ENCODE results near the gene CD40. TPM values are rescaled to one million over a fixed set of nuclear protein-coding genes. Genes with fewer than 3 reads are reported as not detected.

CD40 gene
- total RNA-seq, 1 donor from 2014 or later: 3.3 TPM

GRCh38 chr20:46148313-46149208, 30.4 kb downstream of the CD40 start:
- no peak for DNase-seq

- DNase-seq: no peak
Measured at GRCh38 chr20:46150943-46151342, 32.8 kb downstream of the CD40 start.

GRCh38 chr20:46151936-46152335, 33.8 kb downstream of the CD40 start:
- DNase-seq: no peak

GRCh38 chr20:46152824-46153586, 34.9 kb downstream of the CD40 start:
- DNase-seq: no peak

DNA sequence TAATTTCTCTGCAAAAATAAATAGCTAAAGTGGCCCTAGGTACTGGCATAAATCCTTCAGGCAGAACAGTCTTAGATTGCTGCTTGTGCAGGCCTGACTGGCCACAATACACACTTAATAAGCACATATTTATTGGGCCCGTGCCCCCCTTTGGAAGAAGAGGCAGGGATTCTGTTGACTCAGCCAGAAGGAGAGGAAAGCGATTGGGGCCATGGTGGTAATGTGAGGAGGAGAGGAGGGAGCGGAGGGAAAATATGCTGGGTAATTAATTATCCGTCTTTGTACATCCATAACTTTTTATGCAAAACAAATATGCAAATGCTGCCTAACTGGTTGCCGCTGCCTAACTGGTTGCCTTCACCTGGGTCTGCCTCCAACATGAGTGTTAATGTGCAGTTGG, 36.2 kb downstream of the CD40 start:
- no peak for DNase-seq

GRCh38 chr20:46154796-46155195, 36.7 kb downstream of the CD40 start:
- DNase-seq: no peak

DNA sequence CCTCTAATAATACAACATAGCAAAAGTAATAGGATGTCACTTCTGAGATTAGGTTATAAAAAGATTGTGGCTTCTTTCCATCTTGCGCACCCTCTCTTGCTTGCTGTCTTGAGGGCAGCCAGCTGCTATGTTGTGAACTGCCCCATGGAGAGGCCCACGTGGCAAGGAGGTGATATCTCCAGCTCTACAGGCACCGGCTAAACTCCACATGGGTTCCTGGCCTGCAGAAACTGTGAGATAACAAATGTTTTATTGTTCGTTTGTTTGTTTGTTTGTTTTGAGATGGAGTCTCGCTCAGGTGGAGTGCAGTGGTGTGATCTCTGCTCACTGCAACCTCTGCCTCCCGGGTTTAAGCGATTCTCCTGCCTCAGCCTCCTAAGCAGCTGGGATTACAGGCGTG, 38.0 kb downstream of the CD40 start:
- DNase-seq: no peak

- no peak for DNase-seq
Measured at GRCh38 chr20:46157076-46157592, 39.0 kb downstream of the CD40 start.

DNA sequence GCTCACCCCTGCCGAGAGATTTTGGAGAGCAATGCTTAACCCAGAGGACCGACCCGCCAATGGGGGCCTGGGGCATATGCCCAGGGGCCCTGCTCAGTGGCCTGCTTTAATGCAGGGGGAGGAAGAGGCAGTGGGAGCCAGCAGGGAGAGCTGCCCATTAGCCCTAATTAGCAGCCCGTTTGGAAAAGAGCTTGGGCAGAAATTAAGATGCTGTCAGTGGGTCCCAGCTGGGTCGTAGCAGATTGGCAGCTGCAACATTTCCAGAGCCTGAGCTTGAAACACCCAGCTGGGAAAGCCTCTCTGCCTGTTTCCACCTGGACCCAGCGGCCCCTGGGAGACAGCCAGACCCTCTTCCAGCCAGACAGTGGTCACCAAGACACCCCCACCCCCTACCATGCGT, 39.5 kb downstream of the CD40 start:
- DNase-seq: no peak

GRCh38 chr20:46158476-46158987, 40.4 kb downstream of the CD40 start:
- no peak for DNase-seq

GRCh38 chr20:46159101-46159897, 41.2 kb downstream of the CD40 start:
- DNase-seq: no peak

DNA sequence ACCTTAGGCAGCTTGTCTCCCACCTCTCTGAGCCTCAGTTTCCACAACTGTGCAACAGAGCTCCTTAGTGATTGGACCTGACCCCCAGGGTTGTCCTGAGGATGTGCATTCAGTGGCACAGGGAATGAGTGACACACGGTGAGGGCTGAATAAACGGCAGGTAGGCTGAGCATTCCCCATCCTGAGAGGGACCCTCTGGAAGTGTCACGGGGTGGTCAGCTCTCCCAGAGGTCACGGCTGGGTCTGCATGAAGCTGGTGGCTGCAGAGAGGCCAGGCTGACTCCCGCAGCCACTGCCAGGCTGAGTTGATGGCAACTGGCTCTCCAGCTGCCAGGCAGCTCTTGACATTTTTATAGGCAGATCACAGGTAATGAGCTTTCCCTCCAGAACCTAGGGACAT, 42.5 kb downstream of the CD40 start:
- no peak for DNase-seq

- DNase-seq: no peak
Measured at GRCh38 chr20:46161921-46162320, 43.8 kb downstream of the CD40 start.

GRCh38 chr20:46164254-46164653, 46.1 kb downstream of the CD40 start:
- DNase-seq: no peak

DNA sequence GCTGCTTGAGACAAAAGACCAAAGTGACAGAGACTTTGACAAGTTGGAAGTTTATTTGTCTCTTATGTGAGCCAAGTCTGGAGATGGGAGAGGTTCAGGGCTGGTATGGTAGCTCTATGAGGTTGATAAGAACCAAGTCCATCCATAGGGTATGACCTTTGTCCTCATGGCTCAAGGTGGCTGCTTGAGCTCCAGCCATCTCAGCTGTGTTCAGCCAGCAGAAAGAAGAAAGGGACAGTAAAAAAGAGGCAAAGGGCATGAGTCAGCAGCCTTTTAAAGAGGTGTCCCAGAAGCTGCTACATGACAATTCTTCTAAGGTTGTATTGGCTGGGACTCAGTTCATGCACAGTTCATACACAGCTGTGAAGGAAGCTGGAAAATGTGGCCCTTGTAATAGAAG, 49.0 kb downstream of the CD40 start:
- DNase-seq: no peak

- DNase-seq: no peak
Measured at GRCh38 chr20:46168438-46168837, 50.3 kb downstream of the CD40 start.

GRCh38 chr20:46169245-46170171, 51.4 kb downstream of the CD40 start:
- no peak for DNase-seq

- no peak for DNase-seq
Measured at GRCh38 chr20:46171476-46171875, 53.4 kb downstream of the CD40 start.

DNA sequence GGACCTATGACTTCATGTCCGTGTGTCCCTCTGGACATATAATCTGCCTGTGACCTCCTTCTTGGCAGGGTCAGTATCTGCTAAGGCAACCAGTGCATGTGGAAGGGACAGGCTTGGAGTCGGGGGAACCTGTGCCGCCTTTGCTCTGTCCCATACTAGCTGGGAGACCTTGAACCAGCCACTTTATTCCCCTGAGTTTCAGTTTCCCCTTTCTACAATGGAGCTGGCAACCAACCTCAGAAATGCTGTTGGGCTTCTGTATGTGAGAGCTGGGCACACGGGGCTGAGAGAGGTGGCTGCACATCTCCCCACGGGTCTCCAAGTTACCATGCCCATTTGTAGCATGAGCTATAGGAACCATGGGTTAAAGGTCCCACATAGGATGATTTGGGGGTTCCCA, 53.8 kb downstream of the CD40 start:
- DNase-seq: no peak

- no peak for DNase-seq
Measured at GRCh38 chr20:46172455-46172854, 54.3 kb downstream of the CD40 start.

- DNase-seq: no peak
Measured at GRCh38 chr20:46172961-46173536, 54.9 kb downstream of the CD40 start.
